SH-SY5Y (cell line): ENCODE results near the gene DCHS1.

Source experiments
- GATA2 ChIP-seq: IDR thresholded peaks from 2 replicates; pipeline ENCODE4 v1.6.1; 2011; ENCODE audit warnings: mild to moderate bottlenecking, low read depth, low read length
- GATA3 ChIP-seq: IDR thresholded peaks from 2 replicates; pipeline ENCODE4 v1.6.1; 2011; ENCODE audit warnings: low read depth, mild to moderate bottlenecking, low read length, moderate library complexity

DNA sequence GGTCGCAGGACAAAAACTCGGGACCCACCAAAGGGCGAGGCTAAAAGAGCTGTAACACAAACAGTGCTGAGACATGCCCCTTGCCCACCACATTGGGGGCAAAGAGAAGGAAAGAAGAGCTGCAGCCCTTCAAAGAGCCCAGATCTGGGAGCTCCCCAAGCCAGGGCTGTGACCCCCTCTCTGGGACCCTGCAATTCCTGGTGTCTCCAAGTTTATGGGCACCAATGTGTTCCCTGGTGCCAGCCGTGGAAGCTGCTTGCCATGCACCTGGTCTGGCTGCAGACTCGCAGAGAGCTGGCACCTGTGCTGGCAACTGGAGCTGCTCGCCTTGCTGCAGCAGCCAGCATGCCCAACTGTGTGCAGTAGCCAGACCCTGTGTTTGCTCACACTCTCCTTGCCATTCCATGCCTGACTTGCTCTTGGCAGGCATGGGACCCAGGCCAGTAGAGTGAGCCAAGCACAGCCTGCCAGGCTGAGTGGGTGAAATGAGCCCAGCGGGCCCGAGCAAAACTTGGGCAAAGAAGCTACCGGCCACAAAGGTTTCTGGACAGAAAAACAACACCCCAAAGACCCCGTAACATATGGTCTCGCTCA lies 68.2 kb downstream of the DCHS1 start:
- TF ChIP-seq GATA2 (no peak), GATA3 (no peak)
